Right atrium auricular region (tissue), 2 donors: ENCODE measurements around the gene PPFIBP2. TPM values are rescaled to one million over a fixed set of nuclear protein-coding genes. Genes with fewer than 3 reads are reported as not detected.

Experiments used
- DNase-seq: peaks from one replicate; pipeline ENCODE4 v3.0.0-alpha.2; 2019; ENCODE audit warnings: low spot score
- H3K27ac ChIP-seq, 2 donors: fragments of 200-600 bp; sonication (generic); 1 replicate in 1 of 2; 2 replicates in 1 of 2; pipeline ENCODE4 v1.5.1; 2016 to 2019
- H3K27me3 ChIP-seq, 2 donors: fragments of 200-600 bp; sonication (generic); one replicate each; pipeline versions ENCODE4 v1.5.1 to v1.6.0; 2017 to 2019
- H3K36me3 ChIP-seq: fragments of 200-600 bp; sonication (generic); one replicate; pipeline ENCODE4 v1.5.1; 2016
- H3K4me1 ChIP-seq, 2 donors: fragments of 200-600 bp; sonication (generic); one replicate each; pipeline versions ENCODE4 v1.5.1 to v1.6.0; 2017 to 2019
- H3K4me3 ChIP-seq, 2 donors: fragments of 200-600 bp; sonication (generic); 1 replicate in 1 of 2; 2 replicates in 1 of 2; pipeline ENCODE4 v1.5.1; 2017 to 2019; ENCODE audit warnings: mild to moderate bottlenecking in 1 of 2, moderate library complexity in 1 of 2
- H3K9me3 ChIP-seq, 2 donors: fragments of 200-600 bp; sonication (generic); one replicate each; pipeline ENCODE4 v1.5.1; 2019
- CTCF ChIP-seq, 2 donors: fragments of 200-600 bp; sonication (generic); IDR thresholded peaks; one replicate each; pipeline ENCODE4 v1.5.1; 2019; ENCODE audit warnings: antibody characterized with exemption in 2 of 2
- total RNA-seq, 2 donors: library from RNA; depleted of rRNA; stranded (reverse); fragments of >200 nt; gene quantifications; one replicate each; pipeline ENCODE4 v1.1.0, GENCODE V29; 2016

The PPFIBP2 gene
- total RNA-seq, 2 donors from 2014 or later: 13.0 to 24.0 TPM

DNA sequence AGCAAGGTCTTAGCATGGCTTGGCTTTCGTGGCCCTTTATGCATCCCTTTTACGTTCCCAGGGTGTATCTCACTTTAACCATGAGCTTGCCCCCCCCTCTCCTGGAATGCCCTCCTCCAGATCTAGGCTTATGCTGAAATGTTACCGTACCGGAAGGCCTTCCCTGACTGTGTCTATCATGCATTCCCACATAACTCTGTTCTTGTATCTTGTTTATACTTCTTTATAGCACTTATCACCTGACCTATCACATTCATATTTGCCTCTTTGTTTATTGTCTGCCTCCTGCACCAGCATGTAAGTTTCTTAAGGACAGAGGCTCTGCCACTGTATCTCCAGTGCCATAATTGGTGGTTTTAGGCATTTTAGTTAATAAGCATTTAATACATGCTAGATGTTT lies 38.9 kb downstream of the PPFIBP2 start:
- no peaks in the 10 kb centered on the region for H3K36me3 ChIP-seq
- H3K27ac ChIP-seq: no peak overlapping the region
- no peak for DNase-seq
- H3K27me3 ChIP-seq: no peaks in the 10 kb centered on the region
- no peak for TF ChIP-seq CTCF (IDR thresholded peaks at IDR 0.05)
- no peaks in the 10 kb centered on the region for H3K9me3 ChIP-seq
- H3K4me1 ChIP-seq: peaks cover 0 to 7% of the 10 kb centered on the region in 2 donors
- H3K4me3 ChIP-seq: no peak overlapping the region

GRCh38 chr11:7555052-7555699 lies 41.4 kb downstream of the PPFIBP2 start:
- Histone ChIP-seq H3K9me3 (no peaks in the 10 kb centered on the region), H3K27ac (peak overlapping the region; percentile 48 to 71), H3K36me3 (no peaks in the 10 kb centered on the region), H3K4me1 (peaks cover 0 to 7% of the 10 kb centered on the region in 2 donors), H3K4me3 (no peak overlapping the region), H3K27me3 (no peaks in the 10 kb centered on the region)
- TF ChIP-seq CTCF (IDR thresholded peaks at IDR 0.05): no peak
- DNase-seq: no peak

DNA sequence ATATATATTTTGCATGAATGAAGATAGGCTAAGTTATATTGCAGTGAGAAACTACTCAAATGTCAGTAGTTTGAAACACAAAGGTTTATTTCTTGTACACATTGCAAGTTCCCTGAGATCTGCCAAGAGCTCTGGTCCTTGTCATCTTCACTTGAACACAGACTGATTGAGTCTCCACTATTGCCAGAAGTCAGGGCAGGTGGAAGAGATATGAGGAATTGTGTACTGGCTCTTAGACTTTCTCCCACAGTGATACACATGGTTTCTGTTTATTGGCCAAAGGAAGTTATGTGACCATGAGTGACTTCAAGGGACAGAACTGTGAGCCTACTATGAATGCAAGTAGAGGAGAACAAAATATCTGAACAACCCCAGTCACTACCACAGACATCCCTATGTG lies 44.2 kb downstream of the PPFIBP2 start:
- no peak overlapping the region for H3K4me3 ChIP-seq
- H3K27me3 ChIP-seq: no peaks in the 10 kb centered on the region
- peaks cover 0 to 7% of the 10 kb centered on the region in 2 donors for H3K4me1 ChIP-seq
- no peaks in the 10 kb centered on the region for H3K36me3 ChIP-seq
- no peak for TF ChIP-seq CTCF (IDR thresholded peaks at IDR 0.05)
- H3K9me3 ChIP-seq: no peaks in the 10 kb centered on the region
- no peak for DNase-seq
- no peak overlapping the region for H3K27ac ChIP-seq

GRCh38 chr11:7559398-7560283 lies 45.8 kb downstream of the PPFIBP2 start:
- H3K36me3 ChIP-seq: no peaks in the 10 kb centered on the region
- peaks cover 0 to 7% of the 10 kb centered on the region in 2 donors for H3K4me1 ChIP-seq
- no peak for DNase-seq
- no peaks in the 10 kb centered on the region for H3K9me3 ChIP-seq
- no peaks in the 10 kb centered on the region for H3K27me3 ChIP-seq
- H3K4me3 ChIP-seq: no peak overlapping the region
- no peak overlapping the region for H3K27ac ChIP-seq
- TF ChIP-seq CTCF (IDR thresholded peaks at IDR 0.05): no peak

- Histone ChIP-seq H3K4me1 (no peaks in the 10 kb centered on the region), H3K36me3 (no peaks in the 10 kb centered on the region), H3K27ac (no peak overlapping the region), H3K9me3 (no peaks in the 10 kb centered on the region), H3K27me3 (no peaks in the 10 kb centered on the region), H3K4me3 (no peak overlapping the region)
- no peak for TF ChIP-seq CTCF (IDR thresholded peaks at IDR 0.05)
- no peak for DNase-seq
Measured at GRCh38 chr11:7561562-7561961, 47.8 kb downstream of the PPFIBP2 start.
